Heart right ventricle (tissue), 16 donors: ENCODE results near the gene SRP14. TPM values are rescaled to one million over a fixed set of nuclear protein-coding genes. Genes with fewer than 3 reads are reported as not detected.

ENCODE experiments used
- ATAC-seq, 8 donors: fragments of 200-7000 bp; cut with Tn5 transposase; one replicate each; pipeline ENCODE4 v1.9.1; 2020; ENCODE audit warnings: mild to moderate bottlenecking in 8 of 8, moderate library complexity in 8 of 8, moderate number of reproducible peaks in 1 of 8
- DNase-seq, 2 donors: peaks; one replicate each; pipeline ENCODE4 v3.0.0-alpha.2; 2020
- H3K27ac ChIP-seq, 10 donors: fragments of 200-600 bp; sonication (generic) in 2 of 10; one replicate each; pipeline versions ENCODE4 v1.5.0 to v1.8.0; 2020 to 2022; ENCODE audit warnings: mild to moderate bottlenecking in 3 of 10
- H3K27me3 ChIP-seq, 7 donors: fragments of 200-600 bp; one replicate each; pipeline ENCODE4 v1.8.0; 2021 to 2022; ENCODE audit warnings: mild to moderate bottlenecking in 2 of 7
- H3K36me3 ChIP-seq, 9 donors: fragments of 200-600 bp; sonication (generic) in 1 of 9; one replicate each; pipeline versions ENCODE4 v1.5.0 to v1.8.0; 2020 to 2022; ENCODE audit warnings: mild to moderate bottlenecking in 2 of 9
- H3K4me1 ChIP-seq, 9 donors: fragments of 200-600 bp; sonication (generic) in 1 of 9; one replicate each; pipeline versions ENCODE4 v1.5.0 to v1.8.0; 2020 to 2022; ENCODE audit warnings: mild to moderate bottlenecking in 4 of 9
- H3K4me3 ChIP-seq, 10 donors: fragments of 200-600 bp; sonication (generic) in 2 of 10; one replicate each; pipeline versions ENCODE4 v1.5.0 to v1.8.0; 2020 to 2022; ENCODE audit warnings: mild to moderate bottlenecking in 7 of 10, moderate library complexity in 2 of 10
- H3K9me3 ChIP-seq, 11 donors: fragments of 200-600 bp in 10 of 11; sonication (generic) in 2 of 11; one replicate each; pipeline versions ENCODE4 v1.5.0 to v1.8.0; 2013 to 2022; ENCODE audit warnings: mild to moderate bottlenecking in 2 of 11, control low read depth in 1 of 11, moderate library complexity in 1 of 11
- WGBS, 2 donors: extraction: QIAGEN DNeasy Blood & Tissue Kit; methylation state at CpG; one replicate each; pipeline ENCODE4 v1.1.7; 2013; ENCODE audit warnings: inconsistent platforms in 1 of 2; 5-methylcytosine and 5-hydroxymethylcytosine counted together
- intact Hi-C, 10 donors: fragments of 100-400 bp; cut with DNase I; formaldehyde crosslinking; loops; one replicate each; pipeline versions ENCODE4 v1.11.1 to v1.14.2; 2022
- polyA plus RNA-seq, 2 donors: library from polyadenylated mRNA; stranded (reverse); fragments of 200-250 nt; gene quantifications; one replicate each; pipeline ENCODE4 v1.2.3, GENCODE V29; 2013
- total RNA-seq, 10 donors: library from RNA; stranded (reverse); fragmentation: NEBNext Ultra II Directional in 3 of 10; extraction: Animal tissue kit (Norgen Biotek cat#: 25700) in 3 of 10; gene quantifications; one replicate each; pipeline versions ENCODE4 v1.2.1 to v1.2.4, GENCODE V29; 2021 to 2023
- TF ChIP-seq, protein P1 (sequence below), 9 donors: fragments of 200-600 bp; sonication (generic) in 2 of 9; IDR thresholded peaks; one replicate each; pipeline versions ENCODE4 v1.5.0 to v1.8.0; 2021 to 2022; ENCODE audit warnings: antibody characterized with exemption in 9 of 9, mild to moderate bottlenecking in 5 of 9, moderate library complexity in 1 of 9
- donor health status: Arrhythmogenic right ventricular cardiomyopathy.
- donor health status: ischemic (EF 13 %, LVEDD 7.1; RV severe dilation, severe dysfunction).
- donor health status: healthy with polysubstance abuse.
- donor health status: DM: no; HTN: yes; CAD: no.
- donor health status: DM: no; HTN: no; CAD: no.
- donor health status: ischemic (EF 25% LVEDD 6.9; RV normal size, moderate dysfunction).
- donor health status: ischemic (EF 25% LVEDD 5.7; RV mildly dilated, moderate dysfunction).
- donor health status: healthy.
- donor health status: DM: yes; HTN: yes; CAD: no.
- donor health status: Ischemic cardiomyopathy.
- donor health status: ischemic (EF 35%, LVEDD 5.7; RV mildly dilated, moderate dysfunction).
- donor health status: nonischemic (EF 11% LVEDD 7.7; RV severe dilation, severe dysfunction).
- donor health status: DM: yes; HTN: yes; CAD: no.
- donor health status: PGD.
- donor health status: ischemic (EF 29% LVEDD 5.4; RV normal size, mild dysfunction).
- donor health status: nonischemic (EF 23%, LVEDD 6.1; RV moderate dilation, normal function).

The SRP14 gene
- total and polyA plus RNA-seq, 12 donors = 189 to 699 (median 216) TPM

DNA sequence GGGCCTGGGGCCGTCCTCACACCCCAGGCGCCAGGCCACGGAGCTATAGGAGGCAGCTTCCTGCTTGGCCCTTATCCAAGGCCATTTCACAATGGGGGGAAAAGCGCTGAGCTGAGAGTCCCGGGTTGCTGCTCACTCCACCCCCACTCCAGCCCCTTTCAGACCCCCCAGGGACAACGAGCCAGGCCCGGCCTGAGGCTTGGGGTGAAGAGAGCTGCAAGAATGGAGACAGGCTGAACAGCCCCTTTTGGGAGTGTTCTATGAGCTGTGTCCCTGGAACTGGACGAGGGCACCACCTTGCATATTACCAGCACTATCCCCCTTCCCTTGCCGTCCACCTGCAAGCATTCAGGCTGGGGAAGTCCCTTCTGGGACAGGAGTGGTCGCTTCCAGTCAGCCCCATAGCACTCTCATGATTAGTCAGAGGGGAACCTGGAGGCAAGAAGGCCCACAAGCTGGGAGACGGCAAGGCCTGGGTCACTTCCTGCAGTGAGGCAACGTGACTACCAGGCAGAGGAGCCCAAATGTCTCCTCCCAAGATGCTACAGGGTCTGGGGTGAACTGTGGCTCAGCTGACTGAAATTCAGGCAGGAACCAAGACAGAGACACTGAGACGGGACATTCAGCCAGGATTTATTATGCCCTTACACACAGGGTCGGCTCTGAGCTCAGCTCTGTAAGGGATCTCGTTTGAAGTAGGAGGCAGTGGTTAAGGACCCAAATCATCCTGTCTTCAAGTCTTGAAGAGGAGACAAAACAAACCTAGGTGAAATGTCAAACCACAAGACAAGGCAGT is 8.6 kb upstream of the SRP14 start:
- intact Hi-C loops = loop anchor here (2.0 to 10.0 kb wide), 10 partner anchors 35 to 377 kb away; partner anchors contain the start of genes BMF (in 4 of the 10) and BUB1B (in 4 of the 10)
- Histone ChIP-seq H3K9me3 (no peaks in the 10 kb centered on the region), H3K4me1 (peaks cover 3 to 60% (median 51%) of the 10 kb centered on the region in 9 donors), H3K27me3 (no peaks in the 10 kb centered on the region), H3K36me3 (peaks cover 0 to 8% (median 0%) of the 10 kb centered on the region in 9 donors), H3K4me3 (no peak overlapping the region), H3K27ac (peak overlapping the region; percentile 3 to 89 (median 66))
- TF ChIP-seq, protein P1, sequence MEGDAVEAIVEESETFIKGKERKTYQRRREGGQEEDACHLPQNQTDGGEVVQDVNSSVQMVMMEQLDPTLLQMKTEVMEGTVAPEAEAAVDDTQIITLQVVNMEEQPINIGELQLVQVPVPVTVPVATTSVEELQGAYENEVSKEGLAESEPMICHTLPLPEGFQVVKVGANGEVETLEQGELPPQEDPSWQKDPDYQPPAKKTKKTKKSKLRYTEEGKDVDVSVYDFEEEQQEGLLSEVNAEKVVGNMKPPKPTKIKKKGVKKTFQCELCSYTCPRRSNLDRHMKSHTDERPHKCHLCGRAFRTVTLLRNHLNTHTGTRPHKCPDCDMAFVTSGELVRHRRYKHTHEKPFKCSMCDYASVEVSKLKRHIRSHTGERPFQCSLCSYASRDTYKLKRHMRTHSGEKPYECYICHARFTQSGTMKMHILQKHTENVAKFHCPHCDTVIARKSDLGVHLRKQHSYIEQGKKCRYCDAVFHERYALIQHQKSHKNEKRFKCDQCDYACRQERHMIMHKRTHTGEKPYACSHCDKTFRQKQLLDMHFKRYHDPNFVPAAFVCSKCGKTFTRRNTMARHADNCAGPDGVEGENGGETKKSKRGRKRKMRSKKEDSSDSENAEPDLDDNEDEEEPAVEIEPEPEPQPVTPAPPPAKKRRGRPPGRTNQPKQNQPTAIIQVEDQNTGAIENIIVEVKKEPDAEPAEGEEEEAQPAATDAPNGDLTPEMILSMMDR (IDR thresholded peaks at IDR 0.05) = no peak
- WGBS, 2 donors = 36 to 42% methylated on average over 15 of the region's 15 CpGs
- ATAC-seq = peak; percentile 34 to 72 (median 60)
- peak; percentile 53 to 69 for DNase-seq

DNA sequence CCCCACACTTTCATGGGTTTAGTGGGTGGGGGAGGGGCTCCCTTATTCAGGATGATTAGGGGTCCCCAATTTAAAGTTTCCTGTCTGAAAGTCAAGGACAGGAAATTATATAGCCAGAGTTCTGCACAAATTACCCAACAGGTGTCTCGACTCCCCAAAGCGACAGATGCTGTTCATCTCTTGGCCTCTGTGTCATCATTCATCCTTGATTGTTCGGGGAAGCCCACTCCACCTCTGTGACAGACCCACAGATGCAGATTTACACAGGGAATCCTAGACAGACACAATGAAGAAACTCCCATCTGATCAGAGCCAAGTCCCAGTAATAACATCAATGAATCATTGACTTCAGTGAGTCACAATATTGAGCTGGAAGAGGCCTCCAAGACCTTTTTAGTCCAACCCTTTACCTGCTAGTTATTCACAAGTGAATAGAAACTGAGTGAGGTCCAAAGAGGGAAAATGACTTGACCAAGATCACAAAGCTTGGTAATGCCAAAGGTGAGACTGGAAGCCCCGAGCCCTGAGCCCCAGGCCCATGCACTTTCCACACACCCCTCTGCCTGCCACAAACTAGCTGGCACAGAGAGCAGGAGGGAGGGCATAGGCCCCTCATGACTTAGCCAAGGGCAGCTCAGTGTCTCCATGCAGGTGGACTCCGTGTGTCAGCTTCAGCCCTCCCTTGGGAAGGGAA is 7.9 kb upstream of the SRP14 start:
- intact Hi-C loops = loop anchor here (5.0 to 10.0 kb wide), 8 partner anchors 35 to 378 kb away; partner anchors contain the start of genes BMF (in 4 of the 10) and BUB1B (in 4 of the 10)
- Histone ChIP-seq H3K36me3 (peaks cover 0 to 4% (median 0%) of the 10 kb centered on the region in 9 donors), H3K27ac (peak overlapping the region in 9 of 10 donors; percentile 27 to 89 (median 71)), H3K27me3 (no peaks in the 10 kb centered on the region), H3K4me3 (no peak overlapping the region), H3K9me3 (no peaks in the 10 kb centered on the region), H3K4me1 (peaks cover 3 to 60% (median 51%) of the 10 kb centered on the region in 9 donors)
- WGBS, 2 donors = 79% methylated on average over 5 of the region's 5 CpGs
- DNase-seq = no peak
- TF ChIP-seq, protein P1 (IDR thresholded peaks at IDR 0.05) = no peak
- no peak for ATAC-seq

DNA sequence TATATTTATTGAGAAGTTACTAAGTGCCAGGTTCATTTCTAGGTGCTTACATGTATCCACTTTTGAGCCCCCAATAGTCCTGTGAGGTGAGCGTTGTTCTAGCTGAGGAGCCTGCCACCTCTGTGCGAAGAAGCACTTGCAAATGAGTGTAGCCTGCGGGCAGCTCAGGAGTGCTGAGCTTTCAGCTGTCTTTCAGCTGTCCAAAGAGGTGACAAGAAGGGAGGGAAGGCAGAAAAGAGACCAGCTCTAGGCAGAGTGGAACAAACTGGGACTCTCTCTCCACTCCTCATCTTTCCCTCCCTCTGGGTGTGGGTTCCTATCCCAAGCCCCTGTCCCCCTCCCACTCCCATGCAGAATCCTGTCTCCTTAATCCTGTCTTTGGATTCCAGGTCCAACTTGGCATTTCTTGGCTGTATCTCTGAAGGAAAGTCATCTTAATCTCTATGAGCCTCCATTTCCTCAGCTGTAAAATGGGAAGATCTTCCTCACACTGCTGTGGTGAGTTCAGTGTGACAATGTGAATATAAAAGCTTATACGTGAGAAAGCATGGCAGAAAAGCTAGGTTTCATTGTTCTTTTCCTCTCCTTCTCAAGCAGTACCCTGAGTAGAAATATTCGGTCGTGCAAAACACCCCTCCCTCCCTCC is 6.7 kb upstream of the SRP14 start:
- peaks cover 0 to 4% (median 0%) of the 10 kb centered on the region in 9 donors for H3K36me3 ChIP-seq
- TF ChIP-seq, protein P1 (IDR thresholded peaks at IDR 0.05) = no peak
- H3K4me3 ChIP-seq = peak overlapping the region in 3 of 10 donors; percentile 2 to 22 (median 19)
- H3K4me1 ChIP-seq = peaks cover 3 to 62% (median 54%) of the 10 kb centered on the region in 9 donors
- no peaks in the 10 kb centered on the region for H3K9me3 ChIP-seq
- ATAC-seq = peak in 1 of 8 donors; percentile 7
- DNase-seq = no peak
- H3K27ac ChIP-seq = peak overlapping the region in 8 of 10 donors; percentile 36 to 74 (median 46)
- intact Hi-C loops = loop anchor here (1.0 to 10.0 kb wide), 13 partner anchors 37 to 379 kb away; partner anchors contain the start of genes BMF (in 6 of the 10) and BUB1B (in 4 of the 10)
- no peaks in the 10 kb centered on the region for H3K27me3 ChIP-seq
- 83 to 84% methylated on average over 6 of the region's 6 CpGs for WGBS, 2 donors
